ENCODE measurements around the gene CAMTA1.

GRCh38 chr1:7315946-7316345 lies 530.7 kb downstream of the CAMTA1 start:
- no peak for TF ChIP-seq POLR2A (IDR thresholded peaks at IDR 0.05; ENCODE audit: low read length)
- no peak for TF ChIP-seq GATA1 (IDR thresholded peaks at IDR 0.05; ENCODE audit: low read depth, low read length)

Measured in erythroblast (primary cell).